ENCODE data around the gene MBD2.

DNA sequence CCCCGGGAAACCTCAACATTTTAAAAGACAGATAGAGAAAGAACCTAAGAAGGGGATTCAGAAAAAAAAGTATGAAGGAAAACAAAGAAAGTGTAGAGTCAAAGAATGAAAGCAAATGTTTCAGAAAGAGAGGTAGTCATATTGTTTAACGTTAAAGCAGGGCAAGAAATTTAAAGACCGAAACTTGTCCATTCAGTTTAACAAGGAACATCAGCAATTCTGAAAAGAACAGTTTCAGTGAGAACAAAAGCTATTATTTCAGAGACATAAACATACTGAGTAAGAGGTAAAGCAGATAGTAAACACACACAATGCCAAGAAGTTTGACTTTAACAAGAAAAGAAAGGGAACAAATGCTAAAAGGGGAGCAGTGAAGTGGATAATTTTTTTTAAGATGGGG, 41.1 kb downstream of the MBD2 start:
- no peak for TF ChIP-seq CTCF (IDR thresholded peaks at IDR 0.05; ENCODE audit: poor library complexity)
- TF ChIP-seq EZH2phosphoT487 (IDR thresholded peaks at IDR 0.05; ENCODE audit: low read depth, severe bottlenecking, unreplicated experiment): no peak
- no peak for TF ChIP-seq EZH2 (IDR thresholded peaks at IDR 0.05; ENCODE audit: borderline replicate concordance)

Measured in hepatocyte (in vitro differentiated cells).